ENCODE measurements around the gene MACROD1. TPM values are rescaled to one million over a fixed set of nuclear protein-coding genes. Genes with fewer than 3 reads are reported as not detected.

MACROD1 gene
- total RNA-seq, 2 donors from 2014 or later: 50.7 to 59.0 TPM

GRCh38 chr11:64080390-64080789 lies 85.5 kb downstream of the MACROD1 start:
- H3K27ac ChIP-seq: no peak overlapping the region
- no peak for DNase-seq (ENCODE audit: low spot score)
- no peak for TF ChIP-seq CTCF (IDR thresholded peaks at IDR 0.05)
- no peaks in the 10 kb centered on the region for H3K36me3 ChIP-seq
- H3K4me1 ChIP-seq: peaks cover 0 to 59% of the 10 kb centered on the region in 2 donors
- no peaks in the 10 kb centered on the region for H3K27me3 ChIP-seq
- H3K9me3 ChIP-seq: no peaks in the 10 kb centered on the region
- H3K4me3 ChIP-seq: no peak overlapping the region

- Histone ChIP-seq H3K4me1 (peaks cover 0 to 60% of the 10 kb centered on the region in 2 donors), H3K27me3 (no peaks in the 10 kb centered on the region)
- DNase-seq (ENCODE audit: low spot score): no peak
Observed at GRCh38 chr11:64078905-64079304, 87.0 kb downstream of the MACROD1 start.

GRCh38 chr11:64078284-64078683 lies 87.6 kb downstream of the MACROD1 start:
- Histone ChIP-seq H3K4me1 (peaks cover 0 to 56% of the 10 kb centered on the region in 2 donors), H3K4me3 (no peak overlapping the region), H3K27ac (no peak overlapping the region), H3K27me3 (no peaks in the 10 kb centered on the region), H3K9me3 (no peaks in the 10 kb centered on the region), H3K36me3 (no peaks in the 10 kb centered on the region)
- no peak for TF ChIP-seq CTCF (IDR thresholded peaks at IDR 0.05)
- DNase-seq (ENCODE audit: low spot score): no peak

More at GRCh38 chr11:64078905-64079304, 87.0 kb downstream of the MACROD1 start:
- Histone ChIP-seq H3K9me3 (no peaks in the 10 kb centered on the region), H3K36me3 (no peaks in the 10 kb centered on the region), H3K27ac (no peak overlapping the region), H3K4me3 (no peak overlapping the region)
- no peak for TF ChIP-seq CTCF (IDR thresholded peaks at IDR 0.05)

GRCh38 chr11:64077607-64078006 lies 88.3 kb downstream of the MACROD1 start:
- Histone ChIP-seq H3K27ac (no peak overlapping the region), H3K4me3 (no peak overlapping the region)

GRCh38 chr11:64076758-64077157 lies 89.2 kb downstream of the MACROD1 start:
- H3K27me3 ChIP-seq: no peaks in the 10 kb centered on the region
- no peak for TF ChIP-seq CTCF (IDR thresholded peaks at IDR 0.05)
- no peak overlapping the region for H3K4me3 ChIP-seq
- no peaks in the 10 kb centered on the region for H3K36me3 ChIP-seq
- H3K27ac ChIP-seq: no peak overlapping the region
- H3K9me3 ChIP-seq: no peaks in the 10 kb centered on the region
- no peak for DNase-seq (ENCODE audit: low spot score)
- peaks cover 0 to 61% of the 10 kb centered on the region in 2 donors for H3K4me1 ChIP-seq

More at GRCh38 chr11:64077607-64078006, 88.3 kb downstream of the MACROD1 start:
- TF ChIP-seq CTCF (IDR thresholded peaks at IDR 0.05): no peak
- peaks cover 0 to 53% of the 10 kb centered on the region in 2 donors for H3K4me1 ChIP-seq
- no peaks in the 10 kb centered on the region for H3K36me3 ChIP-seq
- H3K27me3 ChIP-seq: no peaks in the 10 kb centered on the region
- DNase-seq (ENCODE audit: low spot score): no peak
- no peaks in the 10 kb centered on the region for H3K9me3 ChIP-seq

- Histone ChIP-seq H3K4me3 (no peak overlapping the region), H3K36me3 (no peaks in the 10 kb centered on the region), H3K9me3 (no peaks in the 10 kb centered on the region), H3K27me3 (no peaks in the 10 kb centered on the region), H3K27ac (no peak overlapping the region), H3K4me1 (peaks cover 0 to 74% of the 10 kb centered on the region in 2 donors)
- TF ChIP-seq CTCF (IDR thresholded peaks at IDR 0.05): no peak
- no peak for DNase-seq (ENCODE audit: low spot score)
Observed at GRCh38 chr11:64074239-64074638, 91.7 kb downstream of the MACROD1 start.
